Esophagus (tissue), 2 donors: Measurements from ENCODE around the gene C1orf174. TPM values are rescaled to one million over a fixed set of nuclear protein-coding genes. Genes with fewer than 3 reads are reported as not detected.

ENCODE experiments used
- H3K27ac ChIP-seq, 2 donors: one replicate each; pipeline ENCODE4 v1.5.1; 2013; ENCODE audit warnings: low read depth in 2 of 2, mild to moderate bottlenecking in 2 of 2, inconsistent platforms in 1 of 2, low read length in 1 of 2, moderate library complexity in 1 of 2
- H3K27me3 ChIP-seq, 2 donors: one replicate each; pipeline ENCODE4 v1.6.1; 2013; ENCODE audit warnings: low read length in 2 of 2, control low read depth in 1 of 2, mild to moderate bottlenecking in 1 of 2; ENCODE audit not compliant: insufficient read depth in 2 of 2, control insufficient read depth in 1 of 2
- H3K36me3 ChIP-seq, 2 donors: one replicate each; pipeline ENCODE4 v1.6.1; 2013; ENCODE audit warnings: low read length in 1 of 2; ENCODE audit not compliant: control insufficient read depth in 2 of 2, insufficient read depth in 2 of 2
- H3K4me1 ChIP-seq, 2 donors: one replicate each; pipeline ENCODE4 v1.6.1; 2013; ENCODE audit warnings: low read length in 1 of 2; ENCODE audit not compliant: control insufficient read depth in 2 of 2, insufficient read depth in 2 of 2
- H3K4me3 ChIP-seq, 2 donors: one replicate each; pipeline ENCODE4 v1.5.1; 2013; ENCODE audit warnings: low read length in 2 of 2, mild to moderate bottlenecking in 2 of 2, low read depth in 1 of 2, moderate library complexity in 1 of 2
- H3K9me3 ChIP-seq, 2 donors: one replicate each; pipeline ENCODE4 v1.6.1; 2013; ENCODE audit warnings: mild to moderate bottlenecking in 2 of 2, low read depth in 1 of 2, low read length in 1 of 2, moderate library complexity in 1 of 2; ENCODE audit not compliant: control insufficient read depth in 2 of 2, insufficient read depth in 1 of 2
- WGBS, 2 donors: extraction: QIAGEN DNeasy Blood & Tissue Kit; methylation state at CpG; one replicate each; pipeline ENCODE4 v1.1.7; 2013; 5-methylcytosine and 5-hydroxymethylcytosine counted together
- polyA plus RNA-seq, 2 donors: library from polyadenylated mRNA; stranded (reverse); fragments of 200-250 nt; gene quantifications; one replicate each; pipeline ENCODE4 v1.2.3, GENCODE V29; 2013
- donor health status: healthy with polysubstance abuse.
- donor health status: Bipolar disorder and iron deficiency.

Gene C1orf174
- polyA plus RNA-seq, 2 donors: 10.7 to 11.6 TPM

- Histone ChIP-seq H3K27ac (no peak overlapping the region), H3K36me3 (peaks cover 16 to 24% of the 10 kb centered on the region in 2 donors), H3K4me3 (no peak overlapping the region), H3K4me1 (no peaks in the 10 kb centered on the region), H3K27me3 (no peaks in the 10 kb centered on the region), H3K9me3 (no peaks in the 10 kb centered on the region)
- WGBS, 2 donors: 77 to 81% methylated on average over 26 of the region's 26 CpGs
These were observed 9.4 kb downstream of the C1orf174 start for GRCh38 chr1:3890389-3891328.

- WGBS, 2 donors: 87 to 90% methylated on average over 14 of the region's 14 CpGs
- no peaks in the 10 kb centered on the region for H3K9me3 ChIP-seq
- H3K4me3 ChIP-seq: no peak overlapping the region
- H3K27ac ChIP-seq: no peak overlapping the region
- H3K4me1 ChIP-seq: no peaks in the 10 kb centered on the region
- H3K27me3 ChIP-seq: no peaks in the 10 kb centered on the region
- H3K36me3 ChIP-seq: peaks cover 16 to 27% of the 10 kb centered on the region in 2 donors
These were observed 10.1 kb downstream of the C1orf174 start for GRCh38 chr1:3889936-3890335.

- Histone ChIP-seq H3K27me3 (no peaks in the 10 kb centered on the region), H3K4me1 (no peaks in the 10 kb centered on the region), H3K9me3 (no peaks in the 10 kb centered on the region), H3K27ac (no peak overlapping the region), H3K36me3 (peaks cover 13 to 32% of the 10 kb centered on the region in 2 donors), H3K4me3 (no peak overlapping the region)
- WGBS, 2 donors: 90 to 93% methylated on average over 15 of the region's 15 CpGs
These were observed 11.8 kb downstream of the C1orf174 start for GRCh38 chr1:3888301-3888700.

GRCh38 chr1:3886691-3887090 lies 13.4 kb downstream of the C1orf174 start:
- peaks cover 13 to 32% of the 10 kb centered on the region in 2 donors for H3K36me3 ChIP-seq
- no peak overlapping the region for H3K4me3 ChIP-seq
- H3K27me3 ChIP-seq: no peaks in the 10 kb centered on the region
- no peaks in the 10 kb centered on the region for H3K9me3 ChIP-seq
- no peaks in the 10 kb centered on the region for H3K4me1 ChIP-seq
- 89 to 91% methylated on average over 8 of the region's 8 CpGs for WGBS, 2 donors
- H3K27ac ChIP-seq: no peak overlapping the region

- Histone ChIP-seq H3K4me1 (no peaks in the 10 kb centered on the region), H3K36me3 (peaks cover 10 to 32% of the 10 kb centered on the region in 2 donors), H3K4me3 (no peak overlapping the region), H3K27ac (no peak overlapping the region), H3K9me3 (no peaks in the 10 kb centered on the region), H3K27me3 (no peaks in the 10 kb centered on the region)
- WGBS, 2 donors: 89% methylated on average over 15 of the region's 15 CpGs
These were observed 13.9 kb downstream of the C1orf174 start for GRCh38 chr1:3886106-3886670.

GRCh38 chr1:3885611-3886010 lies 14.5 kb downstream of the C1orf174 start:
- Histone ChIP-seq H3K27ac (no peak overlapping the region), H3K4me3 (no peak overlapping the region), H3K36me3 (peaks cover 8 to 30% of the 10 kb centered on the region in 2 donors), H3K27me3 (no peaks in the 10 kb centered on the region), H3K4me1 (no peaks in the 10 kb centered on the region), H3K9me3 (no peaks in the 10 kb centered on the region)
- 87 to 88% methylated on average over 7 of the region's 7 CpGs for WGBS, 2 donors

- Histone ChIP-seq H3K27me3 (no peaks in the 10 kb centered on the region), H3K9me3 (no peaks in the 10 kb centered on the region), H3K27ac (no peak overlapping the region), H3K4me3 (no peak overlapping the region), H3K36me3 (peaks cover 2 to 29% of the 10 kb centered on the region in 2 donors), H3K4me1 (no peaks in the 10 kb centered on the region)
- 91 to 92% methylated on average over 13 of the region's 13 CpGs for WGBS, 2 donors
These were observed 15.1 kb downstream of the C1orf174 start for GRCh38 chr1:3884966-3885365.

GRCh38 chr1:3883194-3883925 lies 16.7 kb downstream of the C1orf174 start:
- H3K4me1 ChIP-seq: no peaks in the 10 kb centered on the region
- H3K27ac ChIP-seq: no peak overlapping the region
- WGBS, 2 donors: 94 to 95% methylated on average over 18 of the region's 18 CpGs
- peaks cover 2 to 27% of the 10 kb centered on the region in 2 donors for H3K36me3 ChIP-seq
- H3K27me3 ChIP-seq: no peaks in the 10 kb centered on the region
- H3K4me3 ChIP-seq: no peak overlapping the region
- peaks cover 0 to 9% of the 10 kb centered on the region in 2 donors for H3K9me3 ChIP-seq

GRCh38 chr1:3881193-3881480 lies 18.9 kb downstream of the C1orf174 start:
- H3K27me3 ChIP-seq: no peaks in the 10 kb centered on the region
- peaks cover 0 to 10% of the 10 kb centered on the region in 2 donors for H3K9me3 ChIP-seq
- no peaks in the 10 kb centered on the region for H3K4me1 ChIP-seq
- 77 to 89% methylated on average over 5 of the region's 5 CpGs for WGBS, 2 donors
- H3K36me3 ChIP-seq: peaks cover 0 to 20% of the 10 kb centered on the region in 2 donors
- H3K27ac ChIP-seq: no peak overlapping the region
- H3K4me3 ChIP-seq: no peak overlapping the region
